ENCODE results near the gene WDR59. TPM values are rescaled to one million over a fixed set of nuclear protein-coding genes. Genes with fewer than 3 reads are reported as not detected.

The WDR59 gene
- total and polyA plus RNA-seq, 9 of the 15 experiments (the other 6 are each of a cell fraction or from before 2014, with no cell fraction given): 12.7 to 126 (median 34.7) TPM

GRCh38 chr16:75027520-75028300 is 42.8 kb upstream of the WDR59 start (continued):
- TF ChIP-seq HDAC1 (IDR thresholded peaks at IDR 0.05): peak in 1 of 2 experiments; percentile 78; a peak in 2 of 4 replicates

GRCh38 chr16:75026892-75027391 is 42.0 kb upstream of the WDR59 start:
- Histone ChIP-seq H3K4me2 (ENCODE audit: insufficient read depth, low read length) (no peak overlapping the region), H3K79me2 (ENCODE audit: control insufficient read depth, insufficient read depth, low read length) (peaks cover 81% of the 10 kb centered on the region), H3K4me1 (replicated peaks in 1 of 2; ENCODE audit: control insufficient read depth in 2 of 2, insufficient read depth in 2 of 2, low read length in 2 of 2) (peaks cover 9 to 45% of the 10 kb centered on the region in 2 experiments; a peak in 4 of 5 replicates), H3K27ac (ENCODE audit: extremely low read depth, low read depth, low read length) (no peak overlapping the region; the same call in 2 of the 3 replicates), H3K9me1 (ENCODE audit: control insufficient read depth, insufficient read depth, low read length) (no peaks in the 10 kb centered on the region), H3K4me3 (no peak overlapping the region), H3K9me3 (replicated peaks; ENCODE audit: control insufficient read depth, insufficient read depth, low read depth, low read length) (no peaks in the 10 kb centered on the region; the same call in 1 of the 2 replicates), H2AFZ (ENCODE audit: low read depth, low read length) (no peak overlapping the region), H3K36me3 (ENCODE audit: control insufficient read depth, insufficient read depth, low read length) (no peaks in the 10 kb centered on the region; the same call in 2 of the 3 replicates), H3K27me3 (ENCODE audit: control insufficient read depth in 2 of 2, insufficient read depth in 2 of 2, low read length in 2 of 2) (no peaks in the 10 kb centered on the region), H3K9ac (ENCODE audit: insufficient read depth in 1 of 2, low read depth in 2 of 2, low read length in 2 of 2) (no peak overlapping the region), H4K20me1 (replicated peaks; ENCODE audit: control insufficient read depth, insufficient read depth, low read length) (no peaks in the 10 kb centered on the region)
- TF ChIP-seq ZNF121 (CRISPR knock-in tag; conservative IDR thresholded peaks at IDR 0.05): peak; percentile 97
- TF ChIP-seq ZNF740 (CRISPR knock-in tag; IDR thresholded peaks at IDR 0.05): no peak
- TF ChIP-seq ZNF740 (tag; IDR thresholded peaks at IDR 0.05): no peak
- TF ChIP-seq CREBBP (IDR thresholded peaks at IDR 0.05; ENCODE audit: low read depth, low read length): no peak
- peak; percentile 59 for TF ChIP-seq RBM25 (IDR thresholded peaks at IDR 0.05; ENCODE audit: low read depth, low read length, severe bottlenecking)
- no peak for TF ChIP-seq HDAC1 (IDR thresholded peaks at IDR 0.05)
- TF ChIP-seq STAT5A (IDR thresholded peaks at IDR 0.05; ENCODE audit: borderline replicate concordance, low read length): no peak
- no peak for TF ChIP-seq ASH1L (IDR thresholded peaks at IDR 0.05; ENCODE audit: borderline replicate concordance, low read depth, partially characterized antibody)
- TF ChIP-seq LARP7 (IDR thresholded peaks at IDR 0.05): no peak
- TF ChIP-seq ZNF75A (CRISPR knock-in tag; IDR thresholded peaks at IDR 0.05): no peak
- no peak for TF ChIP-seq ZNF398 (CRISPR knock-in tag; IDR thresholded peaks at IDR 0.05)
- TF ChIP-seq BCOR (IDR thresholded peaks at IDR 0.05): peak; percentile 66
- ATAC-seq (no peak), FAIRE-seq (no peak), DNase-seq (ENCODE audit: extremely low read depth in 1 of 4, low spot score in 3 of 4) (no peak)
- WGBS (ENCODE audit: insufficient coverage, low coverage, missing lambda C conversion rate): 58% methylated on average over 2 of the region's 2 CpGs
- intact Hi-C loops (cut with micrococcal nuclease) (no loop called here), in situ Hi-C loops (cut with MboI) (no loop called here)
- BruUV-seq (replicated peaks): no TSS peak
- POLR2A ChIA-PET: interaction anchor here (0.6 to 1.6 kb wide), 4 partner anchors 10 to 137 kb away, joined by 3 to 4 read pairs (median 4); no protein-coding TSS in a partner anchor
- CTCF ChIA-PET (ENCODE audit: low intra/inter-chr PET ratio): no interaction called here
